GM12892 (cell line): ENCODE results near the gene TSPAN33.
"Not testable (repeated sequence)": the region's sequence is repeated elsewhere in the genome, so short reads cannot be mapped to it uniquely, and the experiment has no call there.

Experiments used
- DNase-seq: peaks from one replicate; pipeline ENCODE4 v3.0.0; 2011; ENCODE audit not compliant: insufficient read length
- FAIRE-seq: peaks from 2 replicates; lab custom pipeline; 2011; peaks lifted over from hg19 to GRCh38; lab: Jason Lieb, UNC
- POLR2A ChIP-seq: IDR thresholded peaks from 2 replicates; pipeline ENCODE4 v1.6.1; 2011; ENCODE audit warnings: low read depth, low read length, control low read depth
- POLR2AphosphoS5 ChIP-seq: IDR thresholded peaks from 2 replicates; pipeline ENCODE4 v1.6.1; 2011; ENCODE audit warnings: low read depth, low read length, control low read depth
- TAF1 ChIP-seq: IDR thresholded peaks from 2 replicates; pipeline ENCODE4 v1.6.1; 2011; ENCODE audit warnings: low read depth, mild to moderate bottlenecking, control low read depth, low read length, borderline replicate concordance

TSPAN33 gene

GRCh38 chr7:129203050-129203741 is 58.7 kb downstream of the TSPAN33 start:
- TF ChIP-seq POLR2A (no peak), POLR2AphosphoS5 (no peak), TAF1 (no peak)
- FAIRE-seq = no peak
- DNase-seq = no peak

DNA sequence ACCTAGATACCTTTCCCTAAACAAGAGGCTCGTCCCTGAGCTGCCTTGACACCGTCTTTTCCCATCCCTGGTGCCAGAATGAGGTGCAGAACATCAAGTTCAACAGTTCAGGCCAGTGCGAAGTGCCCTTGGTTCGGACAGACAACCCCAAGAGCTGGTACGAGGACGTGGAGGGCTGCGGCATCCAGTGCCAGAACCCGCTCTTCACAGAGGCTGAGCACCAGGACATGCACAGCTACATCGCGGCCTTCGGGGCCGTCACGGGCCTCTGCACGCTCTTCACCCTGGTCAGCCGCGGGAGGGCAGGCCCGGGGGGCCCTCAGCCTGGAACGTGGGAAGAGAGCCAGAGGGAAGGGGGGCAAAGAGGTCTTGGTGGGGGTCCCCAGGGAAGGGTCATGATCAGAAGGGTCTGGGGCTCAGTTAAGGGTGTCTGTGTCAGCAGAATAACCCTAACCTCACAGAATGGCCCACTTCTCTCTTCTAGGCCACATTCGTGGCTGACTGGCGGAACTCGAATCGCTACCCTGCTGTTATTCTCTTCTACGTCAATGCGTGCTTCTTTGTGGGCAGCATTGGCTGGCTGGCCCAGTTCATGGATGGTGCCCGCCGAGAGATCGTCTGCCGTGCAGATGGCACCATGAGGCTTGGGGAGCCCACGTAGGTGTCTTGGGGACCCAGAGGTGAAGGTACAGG is 60.8 kb downstream of the TSPAN33 start:
- no peak for FAIRE-seq

DNA sequence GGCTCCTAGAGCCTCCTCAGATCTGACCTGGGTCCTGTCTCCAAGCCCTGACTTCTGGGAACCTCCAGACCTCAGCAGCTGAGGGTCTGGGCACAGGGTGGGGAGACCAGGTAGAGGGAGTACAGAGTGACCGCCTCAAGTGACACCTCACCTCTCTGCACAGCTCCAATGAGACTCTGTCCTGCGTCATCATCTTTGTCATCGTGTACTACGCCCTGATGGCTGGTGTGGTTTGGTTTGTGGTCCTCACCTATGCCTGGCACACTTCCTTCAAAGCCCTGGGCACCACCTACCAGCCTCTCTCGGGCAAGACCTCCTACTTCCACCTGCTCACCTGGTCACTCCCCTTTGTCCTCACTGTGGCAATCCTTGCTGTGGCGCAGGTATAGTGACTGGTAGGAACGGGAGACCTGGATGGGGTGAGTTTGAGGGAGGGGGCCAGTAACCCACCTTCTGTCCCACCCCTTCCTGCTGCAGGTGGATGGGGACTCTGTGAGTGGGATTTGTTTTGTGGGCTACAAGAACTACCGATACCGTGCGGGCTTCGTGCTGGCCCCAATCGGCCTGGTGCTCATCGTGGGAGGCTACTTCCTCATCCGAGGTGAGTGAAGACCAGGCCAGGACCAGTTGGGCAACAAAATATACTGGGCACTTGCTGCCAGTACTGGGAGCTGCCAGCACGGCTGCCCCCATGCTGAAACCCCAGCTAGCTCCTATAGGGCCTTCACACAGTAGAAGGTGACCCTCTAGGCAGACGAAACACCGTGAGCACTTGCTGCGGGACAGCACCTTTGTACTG is 61.7 kb downstream of the TSPAN33 start:
- DNase-seq = no peak
- no peak for TF ChIP-seq TAF1
- no peak for TF ChIP-seq POLR2A
- no peak for TF ChIP-seq POLR2AphosphoS5
- FAIRE-seq = no peak

More for the DNA sequence above, 60.8 kb downstream of the TSPAN33 start:
- DNase-seq = no peak
- TF ChIP-seq POLR2AphosphoS5 (no peak), TAF1 (no peak), POLR2A (no peak)

DNA sequence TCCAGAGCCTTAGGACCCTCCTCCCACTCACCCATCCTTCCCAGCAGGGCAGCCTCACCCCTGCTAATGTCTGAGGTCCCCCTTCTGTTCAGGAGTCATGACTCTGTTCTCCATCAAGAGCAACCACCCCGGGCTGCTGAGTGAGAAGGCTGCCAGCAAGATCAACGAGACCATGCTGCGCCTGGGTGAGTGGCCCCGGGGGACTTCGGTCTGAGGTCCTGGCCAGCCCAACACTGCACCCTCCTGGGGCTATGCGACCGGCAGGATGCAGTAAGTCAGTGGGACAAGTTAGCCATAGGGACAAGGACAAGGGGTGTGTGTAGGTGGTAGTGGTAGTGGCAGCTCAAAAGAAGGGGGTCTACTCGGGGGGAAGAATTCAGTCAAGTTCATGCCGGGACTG is 64.2 kb downstream of the TSPAN33 start:
- no peak for TF ChIP-seq POLR2A
- TF ChIP-seq TAF1 = no peak
- TF ChIP-seq POLR2AphosphoS5 = no peak
- no peak for DNase-seq
- FAIRE-seq = no peak

DNA sequence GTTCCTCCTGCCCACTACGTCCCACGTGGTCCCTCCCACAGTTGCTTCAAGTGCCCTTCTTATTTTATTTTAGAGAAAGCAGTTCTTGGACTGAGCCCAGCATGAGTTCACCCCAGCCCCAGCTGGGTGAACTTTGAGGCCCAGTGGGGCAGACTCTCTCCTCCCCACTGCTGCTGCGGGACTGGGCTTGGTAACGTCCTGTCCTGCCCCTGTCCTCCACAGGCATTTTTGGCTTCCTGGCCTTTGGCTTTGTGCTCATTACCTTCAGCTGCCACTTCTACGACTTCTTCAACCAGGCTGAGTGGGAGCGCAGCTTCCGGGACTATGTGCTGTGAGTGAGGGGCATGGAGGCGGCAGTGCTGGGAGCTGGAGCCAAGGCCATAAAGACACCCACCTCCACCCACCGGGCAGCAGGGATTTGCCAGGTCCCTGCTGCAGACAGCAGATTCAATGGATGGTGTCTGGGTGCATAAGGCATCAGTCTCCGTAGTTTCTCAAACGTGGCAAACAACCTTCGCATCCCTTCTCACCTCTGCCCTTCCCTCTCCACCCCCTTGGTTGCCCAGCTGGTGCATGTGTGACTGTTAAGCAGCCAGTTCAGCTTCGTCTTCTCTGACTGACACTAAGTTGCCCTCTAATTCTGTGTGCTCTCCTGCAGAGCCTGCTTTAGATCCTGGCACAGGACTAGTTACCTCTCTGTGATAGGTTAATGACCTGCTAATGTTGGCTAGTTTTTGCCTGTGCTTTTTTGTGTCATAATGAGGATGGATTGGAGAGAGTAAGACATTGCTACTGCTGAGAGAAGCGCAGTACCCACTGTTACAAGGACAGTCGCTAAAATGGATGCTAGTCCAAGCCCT is 64.8 kb downstream of the TSPAN33 start:
- FAIRE-seq = no peak
- TF ChIP-seq TAF1 (no peak), POLR2AphosphoS5 (no peak), POLR2A (no peak)

GRCh38 chr7:129210256-129210988 is 65.9 kb downstream of the TSPAN33 start:
- TF ChIP-seq POLR2A = no peak
- no peak for TF ChIP-seq POLR2AphosphoS5
- no peak for TF ChIP-seq TAF1
- DNase-seq (peak; percentile 92), FAIRE-seq (peak; percentile 96)

More for the DNA sequence above, 64.8 kb downstream of the TSPAN33 start:
- no peak for DNase-seq

GRCh38 chr7:129210989-129211312 is 66.4 kb downstream of the TSPAN33 start:
- TF ChIP-seq POLR2AphosphoS5 (no peak), TAF1 (no peak), POLR2A (no peak)
- DNase-seq (no peak), FAIRE-seq (no peak)

GRCh38 chr7:129212126-129212525 is 67.6 kb downstream of the TSPAN33 start:
- DNase-seq (no peak), FAIRE-seq (no peak)
- no peak for TF ChIP-seq POLR2A
- no peak for TF ChIP-seq TAF1
- TF ChIP-seq POLR2AphosphoS5 = no peak

- TF ChIP-seq POLR2A (no peak), POLR2AphosphoS5 (no peak), TAF1 (no peak)
- no peak for FAIRE-seq
- no peak for DNase-seq
Measured at GRCh38 chr7:129212596-129212995, 68.1 kb downstream of the TSPAN33 start.

GRCh38 chr7:129213828-129214227 is 69.3 kb downstream of the TSPAN33 start:
- DNase-seq = no peak
- no peak for FAIRE-seq
- TF ChIP-seq TAF1 = no peak

DNA sequence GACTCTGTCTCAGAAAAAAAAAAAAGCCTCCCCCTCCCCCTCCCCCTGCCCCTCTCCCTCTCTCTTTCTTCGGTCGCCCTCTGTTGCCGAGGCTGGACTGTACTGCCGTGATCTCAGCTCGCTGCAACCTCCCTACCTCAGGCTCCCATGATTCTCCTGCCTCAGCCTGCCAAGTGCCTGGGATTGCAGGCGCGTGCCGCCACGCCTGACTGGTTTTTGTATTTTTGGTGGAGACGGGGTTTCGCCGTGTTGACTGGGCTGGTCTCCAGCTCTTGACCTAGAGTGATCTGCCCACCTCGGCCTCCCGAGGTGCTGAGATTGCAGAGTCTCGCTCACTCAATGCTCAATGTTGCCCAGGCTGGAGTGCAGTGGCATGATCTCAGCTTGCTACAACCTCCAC is 71.2 kb downstream of the TSPAN33 start:
- DNase-seq, FAIRE-seq: not testable (repeated sequence)

DNA sequence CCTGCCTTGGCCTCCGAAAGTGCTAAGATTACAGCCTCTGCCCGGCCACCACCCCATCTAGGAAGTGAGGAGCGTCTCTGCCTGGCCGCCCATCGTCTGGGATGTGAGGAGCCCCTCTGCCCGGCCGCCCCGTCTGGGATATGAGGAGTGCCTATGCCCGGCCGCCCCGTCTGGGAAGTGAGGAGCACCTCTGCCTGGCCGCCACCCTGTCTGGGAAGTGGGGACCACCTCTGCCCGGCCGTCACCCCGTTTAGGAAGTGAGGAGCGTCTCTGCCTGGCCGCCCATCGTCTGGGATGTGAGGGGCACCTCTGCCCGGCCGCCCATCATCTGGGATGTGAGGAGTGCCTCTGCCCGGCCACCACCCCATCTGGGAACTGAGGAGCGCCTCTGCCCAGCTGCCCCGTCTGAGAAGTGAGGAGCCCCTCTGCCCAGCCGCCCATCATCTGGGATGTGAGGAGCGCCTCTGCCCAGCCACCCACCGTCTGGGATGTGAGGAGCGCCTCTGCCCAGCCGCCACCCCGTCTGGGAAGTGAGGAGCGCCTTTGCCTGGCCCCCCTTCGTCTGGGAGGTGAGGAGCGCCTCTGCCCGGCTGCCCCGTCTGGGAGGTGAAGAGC is 71.7 kb downstream of the TSPAN33 start:
- DNase-seq, FAIRE-seq: not testable (repeated sequence)

GRCh38 chr7:129216821-129217416 is 72.4 kb downstream of the TSPAN33 start:
- not testable (repeated sequence) for FAIRE-seq, DNase-seq
